ENCODE data around the gene GREB1L. TPM values are rescaled to one million over a fixed set of nuclear protein-coding genes. Genes with fewer than 3 reads are reported as not detected.

The GREB1L gene
- 6.0 and 12.4 TPM in 2 replicates for total RNA-seq

GRCh38 chr18:21242141-21242779 lies at the start of gene GREB1L:
Gene GREB1L, plus strand, starts transcription at chr18:21242232. Its CDS starts 141,287 bp downstream, at chr18:21383519.

Small RNA genes lying within 50 kb of the gene (small RNA-seq; reads per million reads assigned to genes)
- not detected for gene RF00603

Other genes with a start within 250 kb of the GREB1L start
- 38.2 and 39.2 TPM in 2 replicates for gene ROCK1, start 130.4 kb upstream of the GREB1L start, total RNA-seq